GM21360 (cell line): ENCODE results near the gene PCDHGB1.
A peak's percentile ranks its signal among the peaks of the same experiment; 100 is the strongest.
"Not testable (repeated sequence)": the region's sequence is repeated elsewhere in the genome, so short reads cannot be mapped to it uniquely, and the experiment has no call there.

Experiments
- ATAC-seq: cut with Tn5 transposase; IDR thresholded peaks from one replicate; pipeline ENCODE4 v1.9.1; 2021; ENCODE audit warnings: mild to moderate bottlenecking, moderate library complexity; ENCODE audit not compliant: unreplicated experiment

The PCDHGB1 gene

GRCh38 chr5:141382469-141383294 lies 32.8 kb downstream of the PCDHGB1 start, which contains the start of gene PCDHGA7:
Gene PCDHGA7 (plus strand): TSS chr5:141382742. CDS start chr5:141382900, 158 bp downstream.
- peak; percentile 73 for ATAC-seq

DNA sequence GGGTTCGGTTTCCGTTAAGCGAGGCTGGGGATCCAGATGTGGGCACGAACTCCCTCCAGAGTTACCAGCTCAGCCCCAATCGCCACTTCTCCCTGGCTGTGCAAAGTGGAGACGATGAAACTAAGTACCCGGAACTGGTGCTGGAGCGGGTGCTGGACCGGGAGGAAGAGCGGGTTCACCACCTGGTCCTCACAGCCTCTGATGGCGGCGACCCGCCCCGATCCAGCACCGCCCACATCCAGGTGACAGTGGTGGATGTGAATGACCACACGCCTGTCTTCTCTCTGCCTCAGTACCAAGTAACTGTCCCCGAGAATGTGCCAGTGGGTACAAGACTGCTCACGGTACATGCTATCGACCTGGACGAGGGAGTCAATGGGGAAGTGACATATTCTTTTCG lies 33.4 kb downstream of the PCDHGB1 start:
- no peak for ATAC-seq

- no peak for ATAC-seq
Measured at GRCh38 chr5:141384471-141385267, 34.8 kb downstream of the PCDHGB1 start.

GRCh38 chr5:141387557-141388311 lies 37.8 kb downstream of the PCDHGB1 start, which contains the start of gene PCDHGB4:
Gene PCDHGB4 (plus strand): TSS chr5:141387698. CDS start chr5:141387885, 187 bp downstream.
- ATAC-seq: peak; percentile 84

GRCh38 chr5:141388661-141389060 lies 38.8 kb downstream of the PCDHGB1 start:
- ATAC-seq: no peak

GRCh38 chr5:141389153-141390042 lies 39.5 kb downstream of the PCDHGB1 start:
- no peak for ATAC-seq

- no peak for ATAC-seq
Measured at GRCh38 chr5:141392429-141393198, 42.7 kb downstream of the PCDHGB1 start, which contains the start of gene PCDHGA8. Gene PCDHGA8 (plus strand): TSS chr5:141392633. CDS start chr5:141392814, 181 bp downstream.

DNA sequence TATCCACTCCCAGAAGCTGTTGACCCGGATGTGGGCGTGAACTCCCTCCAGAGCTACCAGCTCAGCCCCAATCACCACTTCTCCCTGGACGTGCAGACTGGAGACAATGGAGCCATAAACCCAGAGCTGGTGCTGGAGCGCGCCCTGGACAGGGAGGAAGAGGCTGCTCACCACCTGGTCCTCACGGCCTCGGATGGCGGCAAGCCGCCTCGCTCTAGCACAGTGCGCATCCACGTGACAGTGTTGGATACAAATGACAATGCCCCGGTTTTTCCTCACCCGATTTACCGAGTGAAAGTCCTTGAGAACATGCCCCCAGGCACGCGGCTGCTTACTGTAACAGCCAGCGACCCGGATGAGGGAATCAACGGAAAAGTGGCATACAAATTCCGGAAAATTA lies 43.4 kb downstream of the PCDHGB1 start:
- ATAC-seq: no peak

DNA sequence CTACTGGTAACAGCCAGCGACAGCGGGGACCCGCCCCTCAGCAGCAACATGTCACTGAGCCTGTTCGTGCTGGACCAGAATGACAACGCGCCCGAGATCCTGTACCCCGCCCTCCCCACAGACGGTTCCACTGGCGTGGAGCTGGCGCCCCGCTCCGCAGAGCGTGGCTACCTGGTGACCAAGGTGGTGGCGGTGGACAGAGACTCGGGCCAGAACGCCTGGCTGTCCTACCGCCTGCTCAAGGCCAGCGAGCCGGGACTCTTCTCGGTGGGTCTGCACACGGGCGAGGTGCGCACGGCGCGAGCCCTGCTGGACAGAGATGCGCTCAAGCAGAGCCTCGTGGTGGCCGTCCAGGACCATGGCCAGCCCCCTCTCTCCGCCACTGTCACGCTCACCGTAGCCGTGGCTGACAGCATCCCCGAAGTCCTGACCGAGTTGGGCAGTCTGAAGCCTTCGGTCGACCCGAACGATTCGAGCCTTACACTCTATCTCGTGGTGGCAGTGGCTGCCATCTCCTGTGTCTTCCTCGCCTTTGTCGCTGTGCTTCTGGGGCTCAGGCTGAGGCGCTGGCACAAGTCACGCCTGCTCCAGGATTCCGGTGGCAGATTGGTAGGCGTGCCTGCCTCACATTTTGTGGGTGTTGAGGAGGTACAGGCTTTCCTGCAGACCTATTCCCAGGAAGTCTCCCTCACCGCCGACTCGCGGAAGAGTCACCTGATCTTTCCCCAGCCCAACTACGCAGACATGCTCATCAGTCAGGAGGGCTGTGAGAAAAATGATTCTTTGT lies 44.7 kb downstream of the PCDHGB1 start:
- not testable (repeated sequence) for ATAC-seq

- ATAC-seq: peak; percentile 99
Measured at GRCh38 chr5:141397756-141398551, 48.1 kb downstream of the PCDHGB1 start, which contains the start of gene PCDHGB5. Gene PCDHGB5 (plus strand): TSS chr5:141397947. CDS start chr5:141398128, 181 bp downstream.

- ATAC-seq: no peak
Measured at GRCh38 chr5:141398608-141399007, 48.7 kb downstream of the PCDHGB1 start.

DNA sequence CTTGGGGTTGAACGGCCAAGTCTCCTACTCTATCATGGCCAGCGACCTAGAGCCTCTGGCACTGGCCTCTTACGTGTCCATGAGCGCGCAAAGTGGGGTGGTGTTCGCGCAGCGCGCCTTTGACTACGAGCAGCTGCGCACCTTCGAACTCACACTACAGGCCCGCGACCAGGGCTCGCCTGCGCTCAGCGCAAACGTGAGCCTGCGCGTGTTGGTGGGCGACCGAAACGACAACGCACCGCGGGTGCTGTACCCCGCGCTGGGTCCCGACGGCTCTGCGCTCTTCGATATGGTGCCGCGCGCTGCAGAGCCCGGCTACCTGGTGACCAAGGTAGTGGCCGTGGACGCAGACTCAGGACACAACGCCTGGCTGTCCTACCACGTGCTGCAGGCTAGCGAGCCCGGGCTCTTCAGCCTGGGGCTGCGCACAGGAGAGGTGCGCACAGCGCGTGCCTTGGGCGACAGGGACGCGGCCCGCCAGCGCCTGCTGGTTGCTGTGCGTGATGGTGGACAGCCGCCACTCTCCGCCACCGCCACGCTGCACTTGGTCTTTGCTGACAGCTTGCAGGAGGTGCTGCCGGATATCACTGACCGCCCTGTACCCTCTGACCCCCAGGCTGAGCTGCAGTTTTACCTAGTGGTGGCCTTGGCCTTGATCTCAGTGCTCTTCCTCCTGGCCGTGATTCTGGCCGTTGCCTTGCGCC lies 49.8 kb downstream of the PCDHGB1 start:
- no peak for ATAC-seq
